ENCODE measurements around the gene NSL1. TPM values are rescaled to one million over a fixed set of nuclear protein-coding genes. Genes with fewer than 3 reads are reported as not detected.

Gene NSL1
- total and polyA plus RNA-seq, 9 of the 15 experiments (the other 6 are each of a cell fraction or from before 2014, with no cell fraction given) = 53.5 to 108 (median 59.1) TPM

DNA sequence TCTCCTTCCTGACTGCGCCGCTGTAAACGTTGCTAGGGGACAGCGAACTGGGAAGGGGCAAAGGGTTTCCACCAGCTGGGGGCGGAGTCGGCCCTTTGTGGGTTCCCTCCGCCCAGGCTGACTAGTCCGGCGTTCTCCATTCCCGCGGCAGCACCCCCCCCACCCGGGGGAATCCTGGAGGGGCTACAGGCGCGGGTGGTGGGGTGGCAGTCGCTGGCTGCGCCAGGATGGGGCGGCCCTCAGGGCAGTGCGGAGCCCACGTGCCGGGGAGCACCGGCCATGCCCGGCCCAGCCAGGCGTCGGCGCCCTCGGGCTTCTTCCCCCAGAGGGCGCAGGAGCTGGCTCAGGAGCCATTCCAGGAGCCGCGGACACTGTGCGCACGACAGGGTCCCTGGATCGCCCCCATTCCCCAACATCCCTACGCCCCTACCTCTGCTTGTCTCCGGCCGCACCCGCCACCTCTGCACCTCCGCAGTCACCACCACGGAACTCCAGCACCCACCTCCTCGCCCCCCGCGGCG lies 92.4 kb downstream of the NSL1 start (continued):
- TF ChIP-seq, protein P1, sequence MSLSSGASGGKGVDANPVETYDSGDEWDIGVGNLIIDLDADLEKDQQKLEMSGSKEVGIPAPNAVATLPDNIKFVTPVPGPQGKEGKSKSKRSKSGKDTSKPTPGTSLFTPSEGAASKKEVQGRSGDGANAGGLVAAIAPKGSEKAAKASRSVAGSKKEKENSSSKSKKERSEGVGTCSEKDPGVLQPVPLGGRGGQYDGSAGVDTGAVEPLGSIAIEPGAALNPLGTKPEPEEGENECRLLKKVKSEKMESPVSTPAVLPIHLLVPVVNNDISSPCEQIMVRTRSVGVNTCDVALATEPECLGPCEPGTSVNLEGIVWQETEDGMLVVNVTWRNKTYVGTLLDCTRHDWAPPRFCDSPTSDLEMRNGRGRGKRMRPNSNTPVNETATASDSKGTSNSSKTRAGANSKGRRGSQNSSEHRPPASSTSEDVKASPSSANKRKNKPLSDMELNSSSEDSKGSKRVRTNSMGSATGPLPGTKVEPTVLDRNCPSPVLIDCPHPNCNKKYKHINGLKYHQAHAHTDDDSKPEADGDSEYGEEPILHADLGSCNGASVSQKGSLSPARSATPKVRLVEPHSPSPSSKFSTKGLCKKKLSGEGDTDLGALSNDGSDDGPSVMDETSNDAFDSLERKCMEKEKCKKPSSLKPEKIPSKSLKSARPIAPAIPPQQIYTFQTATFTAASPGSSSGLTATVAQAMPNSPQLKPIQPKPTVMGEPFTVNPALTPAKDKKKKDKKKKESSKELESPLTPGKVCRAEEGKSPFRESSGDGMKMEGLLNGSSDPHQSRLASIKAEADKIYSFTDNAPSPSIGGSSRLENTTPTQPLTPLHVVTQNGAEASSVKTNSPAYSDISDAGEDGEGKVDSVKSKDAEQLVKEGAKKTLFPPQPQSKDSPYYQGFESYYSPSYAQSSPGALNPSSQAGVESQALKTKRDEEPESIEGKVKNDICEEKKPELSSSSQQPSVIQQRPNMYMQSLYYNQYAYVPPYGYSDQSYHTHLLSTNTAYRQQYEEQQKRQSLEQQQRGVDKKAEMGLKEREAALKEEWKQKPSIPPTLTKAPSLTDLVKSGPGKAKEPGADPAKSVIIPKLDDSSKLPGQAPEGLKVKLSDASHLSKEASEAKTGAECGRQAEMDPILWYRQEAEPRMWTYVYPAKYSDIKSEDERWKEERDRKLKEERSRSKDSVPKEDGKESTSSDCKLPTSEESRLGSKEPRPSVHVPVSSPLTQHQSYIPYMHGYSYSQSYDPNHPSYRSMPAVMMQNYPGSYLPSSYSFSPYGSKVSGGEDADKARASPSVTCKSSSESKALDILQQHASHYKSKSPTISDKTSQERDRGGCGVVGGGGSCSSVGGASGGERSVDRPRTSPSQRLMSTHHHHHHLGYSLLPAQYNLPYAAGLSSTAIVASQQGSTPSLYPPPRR (CRISPR knock-in tag; IDR thresholded peaks at IDR 0.05; ENCODE audit: borderline replicate concordance) = no peak
- TF ChIP-seq GABPB1 (CRISPR knock-in tag; IDR thresholded peaks at IDR 0.05) = peak; percentile 57
- TF ChIP-seq, protein P2, sequence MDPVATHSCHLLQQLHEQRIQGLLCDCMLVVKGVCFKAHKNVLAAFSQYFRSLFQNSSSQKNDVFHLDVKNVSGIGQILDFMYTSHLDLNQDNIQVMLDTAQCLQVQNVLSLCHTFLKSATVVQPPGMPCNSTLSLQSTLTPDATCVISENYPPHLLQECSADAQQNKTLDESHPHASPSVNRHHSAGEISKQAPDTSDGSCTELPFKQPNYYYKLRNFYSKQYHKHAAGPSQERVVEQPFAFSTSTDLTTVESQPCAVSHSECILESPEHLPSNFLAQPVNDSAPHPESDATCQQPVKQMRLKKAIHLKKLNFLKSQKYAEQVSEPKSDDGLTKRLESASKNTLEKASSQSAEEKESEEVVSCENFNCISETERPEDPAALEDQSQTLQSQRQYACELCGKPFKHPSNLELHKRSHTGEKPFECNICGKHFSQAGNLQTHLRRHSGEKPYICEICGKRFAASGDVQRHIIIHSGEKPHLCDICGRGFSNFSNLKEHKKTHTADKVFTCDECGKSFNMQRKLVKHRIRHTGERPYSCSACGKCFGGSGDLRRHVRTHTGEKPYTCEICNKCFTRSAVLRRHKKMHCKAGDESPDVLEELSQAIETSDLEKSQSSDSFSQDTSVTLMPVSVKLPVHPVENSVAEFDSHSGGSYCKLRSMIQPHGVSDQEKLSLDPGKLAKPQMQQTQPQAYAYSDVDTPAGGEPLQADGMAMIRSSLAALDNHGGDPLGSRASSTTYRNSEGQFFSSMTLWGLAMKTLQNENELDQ (CRISPR knock-in tag; IDR thresholded peaks at IDR 0.05; ENCODE audit: borderline replicate concordance) = peak; percentile 93; the same call in 1 of the 2 replicates
- peak; percentile 82 for TF ChIP-seq RFX1 (IDR thresholded peaks at IDR 0.05)
- peak; percentile 56 to 70 for TF ChIP-seq RAD21 (CRISPR knock-in tag; conservative IDR thresholded peaks at IDR 0.05 in 1 of 2, IDR thresholded peaks at IDR 0.05 in 1 of 2)
- TF ChIP-seq KDM2B (CRISPR knock-in tag; IDR thresholded peaks at IDR 0.05) = 0 out of 2 replicates have a peak, but pooled peaks have one; percentile 8
- no peak for TF ChIP-seq ARHGAP35 (IDR thresholded peaks at IDR 0.05; ENCODE audit: partially characterized antibody)
- TF ChIP-seq, protein P3, sequence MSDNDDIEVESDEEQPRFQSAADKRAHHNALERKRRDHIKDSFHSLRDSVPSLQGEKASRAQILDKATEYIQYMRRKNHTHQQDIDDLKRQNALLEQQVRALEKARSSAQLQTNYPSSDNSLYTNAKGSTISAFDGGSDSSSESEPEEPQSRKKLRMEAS (CRISPR knock-in tag; IDR thresholded peaks at IDR 0.05) = peak; percentile 98
- TF ChIP-seq HNRNPH1 (optimal IDR thresholded peaks at IDR 0.05; ENCODE audit: low read depth, low read length) = no peak
- no peak for TF ChIP-seq TRIM28 (IDR thresholded peaks at IDR 0.05)
- TF ChIP-seq ZNF311 (CRISPR knock-in tag; IDR thresholded peaks at IDR 0.05) = no peak
- TF ChIP-seq EP400 (IDR thresholded peaks at IDR 0.05) = peak; percentile 73; the same call in 1 of the 2 replicates
- peak; percentile 86 for TF ChIP-seq ZNF431 (CRISPR knock-in tag; IDR thresholded peaks at IDR 0.05)
- TF ChIP-seq ZNF224 (CRISPR knock-in tag; IDR thresholded peaks at IDR 0.05) = peak; percentile 90; the same call in 1 of the 2 replicates
- TF ChIP-seq CREB1 (IDR thresholded peaks at IDR 0.05) = no peak
- peak; percentile 65; the same call in 1 of the 2 replicates for TF ChIP-seq CREB1 (CRISPR knock-in tag; IDR thresholded peaks at IDR 0.05)
- no peak for TF ChIP-seq CAMTA2 (CRISPR knock-in tag; conservative IDR thresholded peaks at IDR 0.05)
- peak; percentile 53 to 62 for TF ChIP-seq NRF1 (conservative IDR thresholded peaks at IDR 0.05 in 1 of 2, IDR thresholded peaks at IDR 0.05 in 1 of 2)
- TF ChIP-seq, protein P4, sequence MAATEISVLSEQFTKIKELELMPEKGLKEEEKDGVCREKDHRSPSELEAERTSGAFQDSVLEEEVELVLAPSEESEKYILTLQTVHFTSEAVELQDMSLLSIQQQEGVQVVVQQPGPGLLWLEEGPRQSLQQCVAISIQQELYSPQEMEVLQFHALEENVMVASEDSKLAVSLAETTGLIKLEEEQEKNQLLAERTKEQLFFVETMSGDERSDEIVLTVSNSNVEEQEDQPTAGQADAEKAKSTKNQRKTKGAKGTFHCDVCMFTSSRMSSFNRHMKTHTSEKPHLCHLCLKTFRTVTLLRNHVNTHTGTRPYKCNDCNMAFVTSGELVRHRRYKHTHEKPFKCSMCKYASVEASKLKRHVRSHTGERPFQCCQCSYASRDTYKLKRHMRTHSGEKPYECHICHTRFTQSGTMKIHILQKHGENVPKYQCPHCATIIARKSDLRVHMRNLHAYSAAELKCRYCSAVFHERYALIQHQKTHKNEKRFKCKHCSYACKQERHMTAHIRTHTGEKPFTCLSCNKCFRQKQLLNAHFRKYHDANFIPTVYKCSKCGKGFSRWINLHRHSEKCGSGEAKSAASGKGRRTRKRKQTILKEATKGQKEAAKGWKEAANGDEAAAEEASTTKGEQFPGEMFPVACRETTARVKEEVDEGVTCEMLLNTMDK (IDR thresholded peaks at IDR 0.05; ENCODE audit: borderline replicate concordance, insufficient read depth, low read depth, low read length, poor library complexity, severe bottlenecking) = peak; percentile 89
- TF ChIP-seq MBD2 (IDR thresholded peaks at IDR 0.05; ENCODE audit: borderline replicate concordance, low read depth) = 0 out of 2 replicates have a peak, but pooled peaks have one; percentile 15

Measured in K562 (cell line).